ENCODE results near the gene HCAR3.
"Not testable (repeated sequence)": the region's sequence is repeated elsewhere in the genome, so short reads cannot be mapped to it uniquely, and the experiment has no call there.

HCAR3 gene

DNA sequence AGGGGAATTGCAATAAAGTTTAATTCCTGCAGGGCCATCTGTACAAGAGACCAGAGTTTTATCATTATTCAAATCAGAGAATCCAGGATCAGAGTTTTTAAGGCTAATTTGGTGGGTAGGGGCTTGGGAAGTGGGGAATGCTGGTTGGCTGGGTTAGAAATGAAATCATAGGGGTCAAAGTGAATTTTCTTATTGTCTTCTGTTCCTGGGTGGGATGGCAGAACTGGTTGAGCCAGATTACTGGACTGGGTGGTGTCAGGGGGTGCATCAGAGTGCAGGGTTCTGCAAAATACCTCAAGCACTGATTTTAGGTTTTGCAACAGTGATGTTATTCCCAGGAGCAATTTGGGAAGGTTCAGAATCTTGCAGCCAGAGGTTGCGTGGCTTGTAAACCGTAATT lies 19.7 kb downstream of the HCAR3 start:
- no CpG with 5 or more reads among the region's 2 CpGs for WGBS (ENCODE audit: insufficient coverage, insufficient read length)
- H3K27ac ChIP-seq (ENCODE audit: low read length); H3K27me3 ChIP-seq (ENCODE audit: control insufficient read depth, insufficient read depth, low read length); DNase-seq (ENCODE audit: low read depth, low spot score); H3K9me3 ChIP-seq (ENCODE audit: control insufficient read depth, insufficient read depth, low read length); H3K4me1 ChIP-seq (ENCODE audit: control insufficient read depth, insufficient read depth, low read length); H3K36me3 ChIP-seq (ENCODE audit: control insufficient read depth, insufficient read depth, low read length); H3K4me3 ChIP-seq (ENCODE audit: low read length): not testable (repeated sequence)

DNA sequence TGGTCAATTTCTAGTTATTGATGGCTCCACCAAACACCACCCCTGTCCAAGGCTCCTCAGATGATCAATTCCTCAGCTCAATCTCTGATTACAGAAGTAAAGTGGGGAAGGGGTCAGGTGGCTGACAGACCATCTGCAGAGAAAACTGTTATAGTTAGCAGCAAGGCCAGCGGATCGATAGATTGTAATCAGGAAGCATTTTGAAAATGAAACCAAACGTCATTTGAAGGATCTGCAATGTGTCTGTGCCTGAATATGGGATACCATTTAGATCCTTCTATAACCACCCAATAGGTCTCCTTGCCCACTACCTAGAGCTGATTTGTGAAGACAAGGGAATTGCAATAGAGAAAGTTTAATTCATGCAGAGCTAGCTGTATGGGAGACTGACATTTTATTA lies 25.0 kb downstream of the HCAR3 start:
- no peaks in the 10 kb centered on the region for H3K4me1 ChIP-seq (ENCODE audit: control insufficient read depth, insufficient read depth, low read length)
- no peak overlapping the region for H3K4me3 ChIP-seq (ENCODE audit: low read length)
- H3K27ac ChIP-seq (ENCODE audit: low read length): no peak overlapping the region
- H3K36me3 ChIP-seq (ENCODE audit: control insufficient read depth, insufficient read depth, low read length): no peaks in the 10 kb centered on the region
- no peaks in the 10 kb centered on the region for H3K9me3 ChIP-seq (ENCODE audit: control insufficient read depth, insufficient read depth, low read length)
- no peak for DNase-seq (ENCODE audit: low read depth, low spot score)
- no CpG with 5 or more reads among the region's 3 CpGs for WGBS (ENCODE audit: insufficient coverage, insufficient read length)
- no peaks in the 10 kb centered on the region for H3K27me3 ChIP-seq (ENCODE audit: control insufficient read depth, insufficient read depth, low read length)

DNA sequence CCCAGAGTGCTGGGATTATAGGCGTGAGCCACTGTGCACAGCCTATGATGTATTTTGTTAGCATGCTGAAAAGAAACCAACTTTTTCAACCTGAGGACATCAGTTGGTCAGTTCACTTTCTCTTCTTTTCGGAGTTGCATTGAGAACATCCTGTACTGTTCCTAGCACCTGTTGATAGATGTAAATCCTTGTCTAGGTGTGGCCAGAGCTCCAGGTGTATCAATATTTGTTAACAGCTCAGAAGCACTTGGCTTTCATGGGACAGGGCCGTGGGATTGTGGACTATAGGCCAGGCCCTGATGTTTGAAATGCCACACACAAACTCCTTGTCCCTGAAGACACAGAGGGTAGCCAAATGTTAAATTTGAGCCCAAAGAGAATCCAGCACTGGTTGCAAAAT lies 28.3 kb downstream of the HCAR3 start:
- Histone ChIP-seq H3K36me3 (ENCODE audit: control insufficient read depth, insufficient read depth, low read length) (no peaks in the 10 kb centered on the region), H3K4me1 (ENCODE audit: control insufficient read depth, insufficient read depth, low read length) (no peaks in the 10 kb centered on the region), H3K4me3 (ENCODE audit: low read length) (no peak overlapping the region), H3K27me3 (ENCODE audit: control insufficient read depth, insufficient read depth, low read length) (no peaks in the 10 kb centered on the region), H3K9me3 (ENCODE audit: control insufficient read depth, insufficient read depth, low read length) (no peaks in the 10 kb centered on the region), H3K27ac (ENCODE audit: low read length) (no peak overlapping the region)
- no peak for DNase-seq (ENCODE audit: low read depth, low spot score)
- WGBS (ENCODE audit: insufficient coverage, insufficient read length): no CpG with 5 or more reads among the region's 3 CpGs

DNA sequence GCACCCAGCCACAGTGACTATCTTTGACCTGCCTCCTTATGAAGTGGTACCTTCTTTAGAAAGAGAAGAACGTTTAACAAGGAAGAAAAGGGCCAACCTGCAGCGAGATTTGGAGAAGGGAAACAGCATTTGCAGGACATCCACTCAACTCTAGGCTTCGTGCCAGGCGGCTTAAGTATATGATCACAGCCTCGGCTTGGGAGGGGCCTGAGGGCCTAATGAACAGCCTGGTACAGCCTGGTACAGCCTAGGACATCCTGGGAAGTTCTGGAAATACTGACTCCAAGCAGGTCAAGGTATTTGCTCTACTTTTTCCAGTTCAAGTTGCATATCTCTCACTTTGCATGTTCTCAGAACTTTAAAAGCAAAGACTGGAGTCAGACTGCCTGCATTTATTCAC lies 29.5 kb downstream of the HCAR3 start:
- no peaks in the 10 kb centered on the region for H3K36me3 ChIP-seq (ENCODE audit: control insufficient read depth, insufficient read depth, low read length)
- no peak overlapping the region for H3K4me3 ChIP-seq (ENCODE audit: low read length)
- WGBS (ENCODE audit: insufficient coverage, insufficient read length): no CpG with 5 or more reads among the region's 5 CpGs
- H3K4me1 ChIP-seq (ENCODE audit: control insufficient read depth, insufficient read depth, low read length): no peaks in the 10 kb centered on the region
- H3K9me3 ChIP-seq (ENCODE audit: control insufficient read depth, insufficient read depth, low read length): no peaks in the 10 kb centered on the region
- DNase-seq (ENCODE audit: low read depth, low spot score): no peak
- H3K27me3 ChIP-seq (ENCODE audit: control insufficient read depth, insufficient read depth, low read length): no peaks in the 10 kb centered on the region; the same call in 1 of the 2 replicates
- H3K27ac ChIP-seq (ENCODE audit: low read length): no peak overlapping the region

GRCh38 chr12:122686538-122686937 lies 30.1 kb downstream of the HCAR3 start:
- Histone ChIP-seq H3K36me3 (ENCODE audit: control insufficient read depth, insufficient read depth, low read length) (no peaks in the 10 kb centered on the region), H3K27me3 (ENCODE audit: control insufficient read depth, insufficient read depth, low read length) (no peaks in the 10 kb centered on the region; the same call in 1 of the 2 replicates), H3K9me3 (ENCODE audit: control insufficient read depth, insufficient read depth, low read length) (no peaks in the 10 kb centered on the region), H3K4me3 (ENCODE audit: low read length) (no peak overlapping the region), H3K27ac (ENCODE audit: low read length) (no peak overlapping the region), H3K4me1 (ENCODE audit: control insufficient read depth, insufficient read depth, low read length) (no peaks in the 10 kb centered on the region)
- no peak for DNase-seq (ENCODE audit: low read depth, low spot score)
- WGBS (ENCODE audit: insufficient coverage, insufficient read length): no CpG with 5 or more reads among the region's 3 CpGs

DNA sequence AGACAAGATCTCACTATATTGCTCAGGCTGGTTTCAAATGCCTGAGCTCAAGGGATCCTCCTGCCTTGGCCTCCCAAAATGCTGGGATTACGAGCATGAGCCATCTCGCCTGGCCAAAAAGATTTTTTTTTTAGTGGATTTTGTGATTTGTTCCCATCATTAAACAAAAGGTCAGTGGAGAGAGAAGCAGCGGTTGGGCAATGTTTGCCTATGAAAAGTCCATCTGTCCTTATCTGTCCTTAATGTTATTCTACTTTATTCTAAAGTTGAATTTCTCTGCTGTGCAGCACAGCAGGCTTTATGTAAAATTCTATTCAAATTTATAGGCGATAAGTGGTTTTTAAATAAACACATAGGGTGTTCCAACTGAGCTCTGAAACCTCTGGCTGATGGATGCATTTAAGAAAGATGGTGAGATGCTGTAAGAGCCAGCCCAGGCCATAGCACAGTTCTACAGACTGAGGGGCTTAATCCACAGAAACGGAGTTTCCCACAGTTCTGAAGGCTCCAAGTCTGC lies 32.3 kb downstream of the HCAR3 start:
- Histone ChIP-seq H3K4me1 (ENCODE audit: control insufficient read depth, insufficient read depth, low read length) (no peaks in the 10 kb centered on the region), H3K36me3 (ENCODE audit: control insufficient read depth, insufficient read depth, low read length) (no peaks in the 10 kb centered on the region), H3K27me3 (ENCODE audit: control insufficient read depth, insufficient read depth, low read length) (no peaks in the 10 kb centered on the region; the same call in 1 of the 2 replicates), H3K9me3 (ENCODE audit: control insufficient read depth, insufficient read depth, low read length) (no peaks in the 10 kb centered on the region), H3K27ac (ENCODE audit: low read length) (no peak overlapping the region), H3K4me3 (ENCODE audit: low read length) (no peak overlapping the region)
- no peak for DNase-seq (ENCODE audit: low read depth, low spot score)
- no CpG with 5 or more reads among the region's 5 CpGs for WGBS (ENCODE audit: insufficient coverage, insufficient read length)

DNA sequence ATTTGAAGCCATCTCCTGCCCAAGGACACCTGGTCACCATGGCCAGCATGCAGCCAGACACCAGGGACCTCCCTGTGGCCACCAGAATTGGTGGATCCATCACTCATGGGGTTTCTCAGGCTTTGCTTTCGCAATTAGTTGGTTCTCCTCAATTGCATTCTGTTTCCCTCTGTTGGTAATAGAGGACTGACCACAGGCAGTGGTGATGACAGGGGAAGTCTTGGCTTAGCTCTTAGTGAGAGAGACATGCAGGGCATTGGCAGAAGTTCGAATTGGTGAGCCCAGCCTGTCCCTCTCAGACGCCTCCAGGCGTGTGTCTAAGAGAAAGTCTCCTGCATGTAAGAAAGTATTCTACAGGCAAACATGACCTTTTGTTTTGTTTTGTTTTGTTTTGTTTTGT lies 34.8 kb downstream of the HCAR3 start:
- no peaks in the 10 kb centered on the region; the same call in 1 of the 2 replicates for H3K27me3 ChIP-seq (ENCODE audit: control insufficient read depth, insufficient read depth, low read length)
- no peaks in the 10 kb centered on the region for H3K36me3 ChIP-seq (ENCODE audit: control insufficient read depth, insufficient read depth, low read length)
- H3K4me3 ChIP-seq (ENCODE audit: low read length): no peak overlapping the region
- no peaks in the 10 kb centered on the region for H3K9me3 ChIP-seq (ENCODE audit: control insufficient read depth, insufficient read depth, low read length)
- no peak for DNase-seq (ENCODE audit: low read depth, low spot score)
- no peaks in the 10 kb centered on the region for H3K4me1 ChIP-seq (ENCODE audit: control insufficient read depth, insufficient read depth, low read length)
- no peak overlapping the region for H3K27ac ChIP-seq (ENCODE audit: low read length)
- whole genome bisulfite sequencing (ENCODE audit: insufficient coverage, insufficient read length): no CpG with 5 or more reads among the region's 4 CpGs

- WGBS (ENCODE audit: insufficient coverage, insufficient read length): no CpG with 5 or more reads among the region's 6 CpGs
- H3K4me1 ChIP-seq (ENCODE audit: control insufficient read depth, insufficient read depth, low read length); H3K27me3 ChIP-seq (ENCODE audit: control insufficient read depth, insufficient read depth, low read length); DNase-seq (ENCODE audit: low read depth, low spot score); H3K36me3 ChIP-seq (ENCODE audit: control insufficient read depth, insufficient read depth, low read length); H3K27ac ChIP-seq (ENCODE audit: low read length); H3K9me3 ChIP-seq (ENCODE audit: control insufficient read depth, insufficient read depth, low read length); H3K4me3 ChIP-seq (ENCODE audit: low read length): not testable (repeated sequence)
Measured at GRCh38 chr12:122680989-122681388, 35.6 kb downstream of the HCAR3 start.

DNA sequence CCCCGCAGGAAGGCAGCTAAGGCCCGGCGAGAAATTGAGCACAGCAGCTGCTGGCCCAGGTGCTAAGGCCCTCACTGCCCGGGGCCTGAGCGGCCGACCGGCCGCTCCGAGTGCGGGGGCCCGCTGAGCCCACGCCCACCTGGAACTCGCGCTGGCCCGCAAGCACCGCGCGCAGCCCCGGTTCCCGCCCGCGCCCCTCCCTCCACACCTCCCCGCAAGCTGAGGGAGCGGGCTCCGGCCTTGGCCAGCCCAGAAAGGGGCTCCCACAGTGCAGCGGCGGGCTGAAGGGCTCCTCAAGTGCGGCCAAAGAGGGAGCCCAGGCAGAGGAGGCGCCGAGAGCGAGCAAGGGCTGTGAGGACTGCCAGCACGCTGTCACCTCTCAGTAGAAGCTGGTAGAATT lies 39.8 kb downstream of the HCAR3 start:
- not testable (repeated sequence) for H3K4me3 ChIP-seq (ENCODE audit: low read length); DNase-seq (ENCODE audit: low read depth, low spot score); H3K27me3 ChIP-seq (ENCODE audit: control insufficient read depth, insufficient read depth, low read length); H3K36me3 ChIP-seq (ENCODE audit: control insufficient read depth, insufficient read depth, low read length); H3K27ac ChIP-seq (ENCODE audit: low read length); H3K9me3 ChIP-seq (ENCODE audit: control insufficient read depth, insufficient read depth, low read length); H3K4me1 ChIP-seq (ENCODE audit: control insufficient read depth, insufficient read depth, low read length)
- no CpG with 5 or more reads among the region's 32 CpGs for WGBS (ENCODE audit: insufficient coverage, insufficient read length)

GRCh38 chr12:122676015-122676414 lies 40.6 kb downstream of the HCAR3 start:
- H3K36me3 ChIP-seq (ENCODE audit: control insufficient read depth, insufficient read depth, low read length); H3K4me3 ChIP-seq (ENCODE audit: low read length); DNase-seq (ENCODE audit: low read depth, low spot score); H3K27me3 ChIP-seq (ENCODE audit: control insufficient read depth, insufficient read depth, low read length); H3K27ac ChIP-seq (ENCODE audit: low read length); H3K4me1 ChIP-seq (ENCODE audit: control insufficient read depth, insufficient read depth, low read length); H3K9me3 ChIP-seq (ENCODE audit: control insufficient read depth, insufficient read depth, low read length): not testable (repeated sequence)
- WGBS (ENCODE audit: insufficient coverage, insufficient read length): no CpG with 5 or more reads among the region's 8 CpGs

GRCh38 chr12:122672515-122672914 lies 44.1 kb downstream of the HCAR3 start:
- WGBS (ENCODE audit: insufficient coverage, insufficient read length): no CpG with 5 or more reads among the region's 2 CpGs
- H3K36me3 ChIP-seq (ENCODE audit: control insufficient read depth, insufficient read depth, low read length): no peaks in the 10 kb centered on the region
- H3K27me3 ChIP-seq (ENCODE audit: control insufficient read depth, insufficient read depth, low read length): no peaks in the 10 kb centered on the region
- DNase-seq (ENCODE audit: low read depth, low spot score): no peak
- H3K9me3 ChIP-seq (ENCODE audit: control insufficient read depth, insufficient read depth, low read length): no peaks in the 10 kb centered on the region
- no peak overlapping the region for H3K27ac ChIP-seq (ENCODE audit: low read length)
- H3K4me1 ChIP-seq (ENCODE audit: control insufficient read depth, insufficient read depth, low read length): peaks cover 2% of the 10 kb centered on the region
- no peak overlapping the region for H3K4me3 ChIP-seq (ENCODE audit: low read length)

All from iPS DF 6.9 (cell line).